Mucosa of stomach (tissue), 1 donor: ENCODE data around the gene NUAK2.
"Not testable (repeated sequence)": the region's sequence is repeated elsewhere in the genome, so short reads cannot be mapped to it uniquely, and the experiment has no call there.

ENCODE experiments used
- H3K27me3 ChIP-seq: one replicate; pipeline ENCODE4 v1.7.0; 2013; ENCODE audit warnings: mild to moderate bottlenecking, low read length; ENCODE audit not compliant: control insufficient read depth, insufficient read depth
- H3K36me3 ChIP-seq: one replicate; pipeline ENCODE4 v1.7.0; 2013; ENCODE audit warnings: low read length; ENCODE audit not compliant: control insufficient read depth, insufficient read depth
- H3K4me1 ChIP-seq: one replicate; pipeline ENCODE4 v1.7.0; 2013; ENCODE audit warnings: mild to moderate bottlenecking, low read length; ENCODE audit not compliant: control insufficient read depth, insufficient read depth
- H3K4me3 ChIP-seq: one replicate; pipeline ENCODE4 v1.7.0; 2013; ENCODE audit warnings: low read length
- H3K9ac ChIP-seq: one replicate; pipeline ENCODE4 v1.7.0; 2013; ENCODE audit warnings: mild to moderate bottlenecking, low read length, moderate library complexity
- H3K9me3 ChIP-seq: one replicate; pipeline ENCODE4 v1.7.0; 2013; ENCODE audit warnings: mild to moderate bottlenecking, low read length, moderate library complexity; ENCODE audit not compliant: control insufficient read depth
- donor health status: Pancreatic carcinoma.

Gene NUAK2

GRCh38 chr1:205321162-205321958 is at the start of gene NUAK2:
Gene NUAK2, minus strand, starts transcription at chr1:205321745. Its CDS starts 117 bp downstream, at chr1:205321628.
- peaks cover 44% of the 10 kb centered on the region for H3K4me1 ChIP-seq
- peak within 1 kb of the TSS; percentile 79 for H3K9ac ChIP-seq
- H3K9me3 ChIP-seq: no peaks in the 10 kb centered on the region
- no peaks in the 10 kb centered on the region for H3K36me3 ChIP-seq
- no peaks in the 10 kb centered on the region for H3K27me3 ChIP-seq
- peak within 1 kb of the TSS; percentile 91 for H3K4me3 ChIP-seq

GRCh38 chr1:205370780-205371179 is 49.2 kb upstream of the NUAK2 start:
- H3K4me1 ChIP-seq: peaks cover 29% of the 10 kb centered on the region
- H3K9me3 ChIP-seq: no peaks in the 10 kb centered on the region
- no peaks in the 10 kb centered on the region for H3K36me3 ChIP-seq
- no peaks in the 10 kb centered on the region for H3K27me3 ChIP-seq
- H3K4me3 ChIP-seq: no peak overlapping the region
- no peak overlapping the region for H3K9ac ChIP-seq

GRCh38 chr1:205369701-205370123 is 48.2 kb upstream of the NUAK2 start:
- Histone ChIP-seq H3K4me1 (peaks cover 29% of the 10 kb centered on the region), H3K9me3 (no peaks in the 10 kb centered on the region), H3K27me3 (no peaks in the 10 kb centered on the region), H3K36me3 (no peaks in the 10 kb centered on the region), H3K4me3 (no peak overlapping the region), H3K9ac (no peak overlapping the region)

- no peaks in the 10 kb centered on the region for H3K9me3 ChIP-seq
- H3K27me3 ChIP-seq: no peaks in the 10 kb centered on the region
- no peak overlapping the region for H3K4me3 ChIP-seq
Measured at GRCh38 chr1:205368478-205368877, 46.9 kb upstream of the NUAK2 start.

GRCh38 chr1:205365945-205366463 is 44.5 kb upstream of the NUAK2 start:
- no peaks in the 10 kb centered on the region for H3K27me3 ChIP-seq
- H3K4me3 ChIP-seq: no peak overlapping the region
- peaks cover 16% of the 10 kb centered on the region for H3K4me1 ChIP-seq
- H3K9ac ChIP-seq: no peak overlapping the region
- H3K9me3 ChIP-seq: no peaks in the 10 kb centered on the region
- H3K36me3 ChIP-seq: no peaks in the 10 kb centered on the region

More at GRCh38 chr1:205368478-205368877, 46.9 kb upstream of the NUAK2 start:
- Histone ChIP-seq H3K36me3 (no peaks in the 10 kb centered on the region), H3K4me1 (peaks cover 20% of the 10 kb centered on the region), H3K9ac (no peak overlapping the region)

- not testable (repeated sequence) for H3K4me1 ChIP-seq, H3K4me3 ChIP-seq, H3K9me3 ChIP-seq, H3K36me3 ChIP-seq, H3K9ac ChIP-seq, H3K27me3 ChIP-seq
Measured at GRCh38 chr1:205365086-205365485, 43.5 kb upstream of the NUAK2 start.

GRCh38 chr1:205360891-205361290 is 39.3 kb upstream of the NUAK2 start:
- Histone ChIP-seq H3K27me3 (no peaks in the 10 kb centered on the region), H3K9ac (no peak overlapping the region), H3K4me3 (no peak overlapping the region), H3K9me3 (no peaks in the 10 kb centered on the region), H3K36me3 (no peaks in the 10 kb centered on the region), H3K4me1 (peaks cover 11% of the 10 kb centered on the region)

- H3K4me3 ChIP-seq: no peak overlapping the region
- no peaks in the 10 kb centered on the region for H3K27me3 ChIP-seq
- no peak overlapping the region for H3K9ac ChIP-seq
- no peaks in the 10 kb centered on the region for H3K36me3 ChIP-seq
- H3K9me3 ChIP-seq: no peaks in the 10 kb centered on the region
- H3K4me1 ChIP-seq: peaks cover 16% of the 10 kb centered on the region
Measured at GRCh38 chr1:205359771-205360565, 38.4 kb upstream of the NUAK2 start.

GRCh38 chr1:205358579-205358978 is 37.0 kb upstream of the NUAK2 start:
- Histone ChIP-seq H3K9me3 (no peaks in the 10 kb centered on the region), H3K36me3 (no peaks in the 10 kb centered on the region), H3K27me3 (no peaks in the 10 kb centered on the region), H3K9ac (no peak overlapping the region), H3K4me3 (no peak overlapping the region), H3K4me1 (peaks cover 30% of the 10 kb centered on the region)

GRCh38 chr1:205357567-205357966 is 36.0 kb upstream of the NUAK2 start:
- H3K4me1 ChIP-seq: peaks cover 33% of the 10 kb centered on the region
- no peaks in the 10 kb centered on the region for H3K36me3 ChIP-seq
- no peak overlapping the region for H3K4me3 ChIP-seq
- no peaks in the 10 kb centered on the region for H3K27me3 ChIP-seq
- H3K9me3 ChIP-seq: no peaks in the 10 kb centered on the region
- H3K9ac ChIP-seq: no peak overlapping the region

GRCh38 chr1:205356440-205357139 is 35.0 kb upstream of the NUAK2 start, which contains the start of gene KLHDC8A:
Gene KLHDC8A, minus strand, starts transcription at chr1:205356922. Its CDS starts 13,318 bp downstream, at chr1:205343604.
- H3K9ac ChIP-seq: no peak within 1 kb of the TSS
- H3K4me1 ChIP-seq: peaks cover 39% of the 10 kb centered on the region
- no peak within 1 kb of the TSS for H3K4me3 ChIP-seq
- no peaks in the 10 kb centered on the region for H3K27me3 ChIP-seq
- no peaks in the 10 kb centered on the region for H3K9me3 ChIP-seq
- H3K36me3 ChIP-seq: no peaks in the 10 kb centered on the region
